T-helper 1 cell (primary cell): ENCODE data around the gene DUS1L.

Experiments
- DNase-seq, 5 donors: peaks; one replicate each; pipeline ENCODE4 v3.0.0-alpha.2; 2012 to 2020

The DUS1L gene

DNA sequence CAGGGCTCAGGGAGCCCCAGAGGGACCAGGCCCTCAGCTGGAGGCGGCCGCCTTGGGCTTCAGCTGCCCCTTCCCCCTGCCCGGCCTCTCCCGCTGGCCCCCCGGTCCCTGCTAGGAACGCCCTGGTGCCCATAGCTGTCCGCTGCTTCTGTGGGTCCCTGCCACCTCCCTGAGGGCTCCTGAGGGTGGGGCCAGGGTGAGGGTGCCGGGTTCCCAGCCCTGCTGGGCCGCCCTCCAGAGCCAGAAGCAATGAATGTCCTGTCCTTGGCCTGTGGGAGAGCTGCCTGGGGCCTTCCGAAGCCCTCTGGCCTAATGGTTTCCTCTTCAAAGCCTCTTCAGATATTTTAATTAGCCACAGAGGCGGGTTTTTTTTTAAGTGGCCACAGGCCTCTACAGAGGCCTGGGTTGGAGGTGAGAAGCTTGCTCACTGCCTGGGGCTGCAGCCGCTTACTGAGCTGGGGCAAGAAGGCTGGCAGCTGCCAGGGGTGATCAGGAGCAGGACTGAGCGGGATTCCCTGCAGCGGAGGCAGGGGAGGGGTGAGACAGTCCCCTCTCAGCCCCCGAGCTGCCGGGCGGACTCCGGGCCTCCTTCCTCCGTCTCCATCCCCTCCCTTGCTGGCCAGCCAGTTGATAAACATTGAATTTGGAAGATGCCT lies 52.8 kb downstream of the DUS1L start:
- DNase-seq, result no peak

DNA sequence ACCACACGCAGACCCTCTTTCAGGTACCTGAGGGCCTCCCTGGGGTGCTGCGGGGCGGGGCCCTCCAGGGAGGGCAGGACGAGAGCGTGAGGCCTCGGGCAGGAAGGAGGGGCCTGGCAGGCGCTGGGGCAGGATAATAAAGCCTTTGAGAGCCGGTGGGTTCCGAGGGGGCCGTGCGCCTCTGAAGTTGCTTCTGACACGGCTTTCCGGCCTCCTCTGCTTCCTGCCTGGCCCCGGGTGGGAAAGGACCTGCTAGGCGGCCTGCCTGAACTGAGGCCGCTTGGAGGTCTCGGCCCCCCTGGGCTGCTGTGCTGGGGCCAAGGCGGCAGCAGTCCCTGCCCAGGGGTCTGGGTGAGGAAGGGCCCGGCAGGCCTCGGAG lies 53.4 kb downstream of the DUS1L start:
- no peak for DNase-seq

GRCh38 chr17:82011617-82012187 lies 53.9 kb downstream of the DUS1L start:
- DNase-seq, result no peak

GRCh38 chr17:82010575-82011525 lies 54.8 kb downstream of the DUS1L start:
- no peak for DNase-seq

GRCh38 chr17:82009413-82009812 lies 56.2 kb downstream of the DUS1L start:
- DNase-seq, result no peak

GRCh38 chr17:82008941-82009405 lies 56.6 kb downstream of the DUS1L start:
- no peak for DNase-seq

DNA sequence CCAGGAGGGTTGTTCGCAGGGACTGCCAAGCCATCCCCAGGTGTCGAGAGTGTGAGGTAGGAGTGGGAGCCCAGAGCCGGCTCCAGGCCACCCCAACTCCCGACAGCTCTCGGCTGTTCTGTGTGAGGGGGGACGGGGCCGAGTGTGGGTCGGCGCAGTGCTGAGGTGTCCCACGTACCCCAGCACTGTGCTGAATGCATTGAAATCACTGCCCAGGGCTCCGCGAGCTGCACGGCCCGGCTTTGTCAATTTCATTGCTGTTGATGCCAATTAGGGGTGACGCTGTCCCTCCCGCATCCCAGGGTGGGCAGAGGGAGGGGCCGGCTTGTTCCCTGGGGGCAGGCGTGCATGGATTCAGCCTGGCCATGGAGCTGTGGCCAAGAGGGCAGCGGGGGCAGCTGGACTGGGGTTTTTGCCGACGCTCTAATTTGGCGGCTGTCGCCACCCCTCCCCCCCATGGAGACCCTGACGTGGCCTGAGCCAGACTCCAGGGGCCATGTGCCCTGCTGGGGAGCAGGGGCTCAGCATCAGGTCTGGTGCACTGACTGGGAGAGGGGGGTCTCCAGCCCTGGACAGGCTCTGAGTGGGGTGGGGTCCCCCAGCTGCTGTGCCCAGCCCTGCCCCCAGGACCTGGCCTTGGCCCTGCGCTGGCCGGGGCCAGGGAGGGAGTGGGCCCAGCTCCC lies 57.2 kb downstream of the DUS1L start:
- DNase-seq, result no peak
